GM23338 (cell line): ENCODE data around the gene TPO. TPM values are rescaled to one million over a fixed set of nuclear protein-coding genes. Genes with fewer than 3 reads are reported as not detected.

Experiments
- ATAC-seq: fragments of 200-7000 bp; cut with Tn5 transposase; 3 replicates; pipeline ENCODE4 v1.9.1; 2020
- DNase-seq: peaks from one replicate; pipeline ENCODE4 v3.0.0-alpha.2; 2015; ENCODE audit warnings: low spot score
- H2AFZ ChIP-seq: fragments of 200-600 bp; sonication (generic); 2 replicates; pipeline ENCODE4 v1.8.0; 2016; ENCODE audit warnings: antibody characterized with exemption, mild to moderate bottlenecking, moderate library complexity
- H3F3A ChIP-seq: fragments of 200-600 bp; sonication (generic); replicated peaks from 2 replicates; pipeline ENCODE4 v1.8.0; 2017; ENCODE audit warnings: antibody characterized with exemption, mixed run types, low read depth
- H3K27ac ChIP-seq: fragments of 200-600 bp; sonication (generic); 2 replicates; pipeline ENCODE4 v1.6.1; 2016; ENCODE audit warnings: low read depth
- H3K27me3 ChIP-seq: fragments of 200-600 bp; sonication (generic); 2 replicates; pipeline ENCODE4 v1.8.0; 2016; ENCODE audit warnings: mild to moderate bottlenecking, mixed run types, moderate library complexity; ENCODE audit not compliant: insufficient read depth
- H3K36me3 ChIP-seq: fragments of 200-600 bp; sonication (generic); 2 replicates; pipeline ENCODE4 v1.8.0; 2016; ENCODE audit warnings: mild to moderate bottlenecking; ENCODE audit not compliant: insufficient read depth
- H3K4me1 ChIP-seq: fragments of 200-600 bp; sonication (generic); 2 replicates; pipeline ENCODE4 v1.8.0; 2016; ENCODE audit warnings: mild to moderate bottlenecking, moderate library complexity; ENCODE audit not compliant: insufficient read depth
- H3K4me2 ChIP-seq: fragments of 200-600 bp; sonication (generic); 2 replicates; pipeline ENCODE4 v1.7.1; 2017; ENCODE audit warnings: mixed run types
- H3K4me3 ChIP-seq: fragments of 200-600 bp; sonication (generic); 2 replicates; pipeline ENCODE4 v1.6.1; 2016; ENCODE audit warnings: mixed run types
- H3K79me2 ChIP-seq: fragments of 200-600 bp; sonication (generic); replicated peaks from 2 replicates; pipeline ENCODE4 v1.8.0; 2017; ENCODE audit warnings: mild to moderate bottlenecking; ENCODE audit not compliant: insufficient read depth
- H3K9me2 ChIP-seq: fragments of 200-600 bp; sonication (generic); 2 replicates; pipeline ENCODE4 v1.8.0; 2017; ENCODE audit not compliant: insufficient read depth
- H4K20me1 ChIP-seq: fragments of 200-600 bp; sonication (generic); replicated peaks from 2 replicates; pipeline ENCODE4 v1.8.0; 2017; ENCODE audit warnings: mild to moderate bottlenecking; ENCODE audit not compliant: insufficient read depth
- H3K27ac Mint-ChIP-seq: 2 replicates; pipeline ENCODE4 v1.8.0; 2020; ENCODE audit warnings: inconsistent platforms, mild to moderate bottlenecking, moderate library complexity, mixed read lengths
- H3K27me3 Mint-ChIP-seq: 3 replicates; pipeline ENCODE4 v1.8.0; 2022; ENCODE audit warnings: low read depth, mild to moderate bottlenecking, moderate library complexity, mixed read lengths, inconsistent platforms; ENCODE audit not compliant: insufficient read depth, poor library complexity
- H3K36me3 Mint-ChIP-seq: 3 replicates; pipeline ENCODE4 v1.8.0; 2021; ENCODE audit warnings: low read depth, mild to moderate bottlenecking, inconsistent platforms, moderate library complexity, mixed read lengths
- H3K4me1 Mint-ChIP-seq: 3 replicates; pipeline ENCODE4 v1.8.0; 2020; ENCODE audit warnings: mild to moderate bottlenecking, inconsistent platforms, mixed read lengths
- H3K4me3 Mint-ChIP-seq: 3 replicates; pipeline ENCODE4 v1.8.0; 2021; ENCODE audit warnings: moderate library complexity, mild to moderate bottlenecking, inconsistent platforms, mixed read lengths
- H3K9me3 Mint-ChIP-seq: 3 replicates; pipeline ENCODE4 v1.8.0; 2020; ENCODE audit warnings: moderate library complexity, mild to moderate bottlenecking, inconsistent platforms, mixed read lengths
- CTCF ChIP-seq, 2 experiments: fragments of 200-600 bp in 1 of 2; sonication (generic) in 1 of 2; conservative IDR thresholded peaks; 2 replicates each; pipeline versions ENCODE4 v1.5.1 to v1.6.1; 2016 to 2017; ENCODE audit warnings: antibody characterized with exemption in 2 of 2, low read depth in 2 of 2, mild to moderate bottlenecking in 2 of 2, moderate library complexity in 1 of 2
- EZH2phosphoT487 ChIP-seq: fragments of 200-600 bp; sonication (generic); IDR thresholded peaks from one replicate; pipeline ENCODE4 v1.8.1; 2018; ENCODE audit warnings: antibody characterized with exemption; ENCODE audit not compliant: unreplicated experiment
- JUNB ChIP-seq: IDR thresholded peaks from one replicate; pipeline ENCODE4 v1.6.1; 2016; ENCODE audit warnings: antibody characterized with exemption; ENCODE audit not compliant: unreplicated experiment
- POLR2AphosphoS5 ChIP-seq: IDR thresholded peaks from 2 replicates; pipeline ENCODE4 v1.6.1; 2016; ENCODE audit warnings: antibody characterized with exemption, low read depth
- STAT1 ChIP-seq: IDR thresholded peaks from one replicate; pipeline ENCODE4 v1.6.1; 2016; ENCODE audit warnings: antibody characterized with exemption; ENCODE audit not compliant: unreplicated experiment
- ZNF331 ChIP-seq: fragments of 250-450 bp; sonication (Bioruptor Pico); IDR thresholded peaks from 2 replicates; pipeline ENCODE4 v1.5.0; 2020; ENCODE audit warnings: low read depth, mild to moderate bottlenecking, moderate library complexity
- ZNF462 ChIP-seq: fragments of 250-450 bp; sonication (Bioruptor Pico); IDR thresholded peaks from 2 replicates; pipeline ENCODE4 v1.5.0; 2020; ENCODE audit warnings: mild to moderate bottlenecking, moderate library complexity
- polyA plus RNA-seq: library from polyadenylated mRNA; unstranded; fragments of >200 nt; fragmentation: Nextera tagmentation; extraction: Ambion mirVana; gene quantifications from 2 replicates; pipeline ENCODE4 v1.2.1, GENCODE V29; 2016
- total RNA-seq: library from RNA; depleted of rRNA; stranded (reverse); fragments of >200 nt; shearing (Covaris generic); gene quantifications from 2 replicates; pipeline ENCODE4 v1.2.3, GENCODE V29; 2014

The TPO gene
- total and polyA plus RNA-seq, 2 experiments from 2014 or later, result 0.74 TPM; not detected in 1

GRCh38 chr2:1518867-1519530 lies 105.7 kb downstream of the TPO start:
- H3K4me3 ChIP-seq, result no peak overlapping the region
- H3K27ac ChIP-seq, result no peak overlapping the region
- H3K36me3 ChIP-seq, result no peaks in the 10 kb centered on the region
- TF ChIP-seq CTCF (conservative IDR thresholded peaks at IDR 0.05; ENCODE audit: low read depth in 2 of 2), result no peak
- TF ChIP-seq ZNF331, result no peak
- no peak for TF ChIP-seq JUNB
- no peak for TF ChIP-seq ZNF462 (CRISPR knock-in tag)
- TF ChIP-seq POLR2AphosphoS5, result no peak
- TF ChIP-seq STAT1, result no peak
- no peak for TF ChIP-seq EZH2phosphoT487
- DNase-seq (no peak), ATAC-seq (no peak)
- H3K9me2 ChIP-seq, result no peaks in the 10 kb centered on the region
- no peaks in the 10 kb centered on the region for H3K79me2 ChIP-seq
- H3K27ac Mint-ChIP-seq, result no peak overlapping the region
- H2AFZ ChIP-seq, result no peak overlapping the region
- H3K4me1 Mint-ChIP-seq, result 0 out of 3 replicates have a peak, but pooled peaks cover 3% of the 10 kb centered on the region
- H3K4me3 Mint-ChIP-seq, result no peak overlapping the region
- no peaks in the 10 kb centered on the region for H3K36me3 Mint-ChIP-seq
- H3K4me1 ChIP-seq, result no peaks in the 10 kb centered on the region
- H4K20me1 ChIP-seq, result no peaks in the 10 kb centered on the region
- peaks cover 3% of the 10 kb centered on the region for H3K27me3 Mint-ChIP-seq
- no peaks in the 10 kb centered on the region for H3K27me3 ChIP-seq
- peaks cover 7% of the 10 kb centered on the region; the same call in 1 of the 3 replicates for H3K9me3 Mint-ChIP-seq
- no peak overlapping the region for H3K4me2 ChIP-seq
- H3F3A ChIP-seq, result no peaks in the 10 kb centered on the region
